T-helper 1 cell treated with Interleukin-12 subunit alpha and Interleukin-12 subunit beta and Interleukin-4 antibody, amounts not matched to agents 30 μg/mL and 1 μg/mL, for 36 hours (primary cell): Measurements from ENCODE around the gene TBL1X.

ENCODE experiments used
- H3K27ac Mint-ChIP-seq: one replicate; pipeline ENCODE4 v1.8.0; 2021; ENCODE audit warnings: mild to moderate bottlenecking, mixed read lengths
- H3K27me3 Mint-ChIP-seq: one replicate; pipeline ENCODE4 v1.8.0; 2021; ENCODE audit warnings: low read depth, mixed read lengths
- H3K36me3 Mint-ChIP-seq: one replicate; pipeline ENCODE4 v1.8.0; 2021; ENCODE audit warnings: low read depth, mixed read lengths
- H3K4me1 Mint-ChIP-seq: one replicate; pipeline ENCODE4 v1.8.0; 2021; ENCODE audit warnings: low read depth, mixed read lengths
- H3K4me3 Mint-ChIP-seq: one replicate; pipeline ENCODE4 v1.8.0; 2021; ENCODE audit warnings: mild to moderate bottlenecking, moderate library complexity, mixed read lengths
- H3K9me3 Mint-ChIP-seq: one replicate; pipeline ENCODE4 v1.8.0; 2021; ENCODE audit warnings: mixed read lengths

The TBL1X gene

DNA sequence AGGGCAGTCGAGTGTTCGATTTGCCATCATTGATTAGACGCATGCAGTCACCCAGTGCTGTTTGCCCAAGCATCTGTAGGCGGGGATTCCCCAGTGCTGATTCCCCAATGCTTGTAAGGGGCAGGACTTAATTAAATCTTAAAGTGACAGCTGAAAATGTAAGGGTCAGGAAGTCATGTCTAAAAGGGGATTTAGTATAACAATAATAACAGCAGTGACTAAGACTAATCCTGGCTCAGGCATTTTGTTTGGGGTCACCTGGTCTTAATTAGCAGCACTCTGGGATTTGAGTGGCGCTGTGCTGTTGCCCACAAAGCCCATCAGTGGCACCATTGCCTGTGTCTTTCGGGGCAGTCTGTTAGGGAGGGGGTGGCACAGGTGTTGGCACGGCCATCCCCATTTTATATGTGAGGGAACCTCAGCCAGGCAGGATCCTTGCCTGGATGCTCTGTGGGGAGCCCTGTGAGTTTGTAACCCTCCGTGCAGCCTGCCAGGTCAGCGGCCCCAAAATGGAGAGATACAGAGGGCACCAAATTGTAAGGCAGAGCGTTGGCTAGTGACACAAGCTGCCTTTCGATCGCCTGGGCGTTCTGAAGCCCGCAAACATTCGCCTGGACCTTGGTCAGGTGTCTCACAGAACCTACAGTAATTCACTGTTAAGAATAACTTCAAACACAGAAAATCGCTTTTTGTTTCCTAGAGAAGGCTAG lies 146.7 kb downstream of the TBL1X start:
- no peak overlapping the region for H3K27ac Mint-ChIP-seq
- no peak overlapping the region for H3K4me3 Mint-ChIP-seq
- no peaks in the 10 kb centered on the region for H3K4me1 Mint-ChIP-seq
- H3K9me3 Mint-ChIP-seq: no peaks in the 10 kb centered on the region
- H3K36me3 Mint-ChIP-seq: peaks cover 2% of the 10 kb centered on the region
- no peaks in the 10 kb centered on the region for H3K27me3 Mint-ChIP-seq

- no peak overlapping the region for H3K27ac Mint-ChIP-seq
- peaks cover 2% of the 10 kb centered on the region for H3K36me3 Mint-ChIP-seq
- H3K4me3 Mint-ChIP-seq: no peak overlapping the region
- no peaks in the 10 kb centered on the region for H3K27me3 Mint-ChIP-seq
- H3K4me1 Mint-ChIP-seq: no peaks in the 10 kb centered on the region
- H3K9me3 Mint-ChIP-seq: no peaks in the 10 kb centered on the region
These were observed 147.3 kb downstream of the TBL1X start for GRCh38 chrX:9612146-9612505.

DNA sequence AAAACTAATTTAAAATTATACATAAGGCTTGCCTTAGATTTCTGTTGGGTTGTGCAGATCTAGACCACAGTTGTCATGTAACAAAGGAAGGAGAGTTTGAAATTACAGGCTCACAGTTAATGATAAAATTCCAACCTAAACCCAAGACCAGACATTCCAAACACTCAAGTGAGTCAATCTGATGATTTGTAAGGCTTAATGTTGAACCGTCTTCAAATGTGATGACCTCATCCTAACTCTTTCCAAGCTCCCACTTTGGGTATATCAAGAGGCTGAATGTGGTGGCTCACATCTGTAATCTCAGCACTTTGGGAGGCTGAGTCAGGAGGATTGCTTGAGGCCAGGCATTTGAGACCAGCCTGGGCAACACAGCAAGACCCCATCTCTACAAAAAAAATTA lies 149.2 kb downstream of the TBL1X start:
- H3K36me3 Mint-ChIP-seq: peaks cover 2% of the 10 kb centered on the region
- H3K27me3 Mint-ChIP-seq: no peaks in the 10 kb centered on the region
- no peaks in the 10 kb centered on the region for H3K4me1 Mint-ChIP-seq
- no peak overlapping the region for H3K4me3 Mint-ChIP-seq
- H3K27ac Mint-ChIP-seq: no peak overlapping the region
- H3K9me3 Mint-ChIP-seq: no peaks in the 10 kb centered on the region

DNA sequence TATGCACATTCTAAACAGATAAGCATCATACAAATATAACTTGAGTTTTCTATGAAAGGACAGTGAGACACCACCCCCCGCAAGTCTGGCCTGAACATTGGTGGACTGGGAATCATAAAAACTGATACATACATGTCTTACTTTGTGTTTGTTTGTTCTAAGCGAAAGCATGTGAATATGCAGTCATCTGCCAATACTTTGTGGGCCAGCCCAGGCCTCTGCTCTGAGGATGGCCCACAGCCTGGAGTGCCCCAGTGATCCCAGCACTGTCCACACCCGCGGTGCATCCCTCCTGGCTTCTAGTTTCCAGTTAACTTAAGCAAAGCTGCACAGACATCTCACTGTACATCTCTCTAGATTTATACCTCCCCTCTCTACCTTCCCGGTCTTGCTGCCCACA lies 154.3 kb downstream of the TBL1X start:
- no peak overlapping the region for H3K27ac Mint-ChIP-seq
- no peaks in the 10 kb centered on the region for H3K27me3 Mint-ChIP-seq
- H3K9me3 Mint-ChIP-seq: no peaks in the 10 kb centered on the region
- peaks cover 14% of the 10 kb centered on the region for H3K4me1 Mint-ChIP-seq
- no peak overlapping the region for H3K4me3 Mint-ChIP-seq
- H3K36me3 Mint-ChIP-seq: peaks cover 3% of the 10 kb centered on the region

- Mint-ChIP-seq H3K27me3 (no peaks in the 10 kb centered on the region), H3K27ac (no peak overlapping the region), H3K9me3 (no peaks in the 10 kb centered on the region), H3K4me3 (no peak overlapping the region), H3K4me1 (peaks cover 14% of the 10 kb centered on the region), H3K36me3 (peaks cover 3% of the 10 kb centered on the region)
These were observed 154.7 kb downstream of the TBL1X start for GRCh38 chrX:9619581-9619980.

GRCh38 chrX:9622128-9622527 lies 157.3 kb downstream of the TBL1X start:
- Mint-ChIP-seq H3K4me3 (no peak overlapping the region), H3K4me1 (peaks cover 14% of the 10 kb centered on the region), H3K36me3 (peaks cover 1% of the 10 kb centered on the region), H3K27me3 (no peaks in the 10 kb centered on the region), H3K27ac (no peak overlapping the region), H3K9me3 (no peaks in the 10 kb centered on the region)

DNA sequence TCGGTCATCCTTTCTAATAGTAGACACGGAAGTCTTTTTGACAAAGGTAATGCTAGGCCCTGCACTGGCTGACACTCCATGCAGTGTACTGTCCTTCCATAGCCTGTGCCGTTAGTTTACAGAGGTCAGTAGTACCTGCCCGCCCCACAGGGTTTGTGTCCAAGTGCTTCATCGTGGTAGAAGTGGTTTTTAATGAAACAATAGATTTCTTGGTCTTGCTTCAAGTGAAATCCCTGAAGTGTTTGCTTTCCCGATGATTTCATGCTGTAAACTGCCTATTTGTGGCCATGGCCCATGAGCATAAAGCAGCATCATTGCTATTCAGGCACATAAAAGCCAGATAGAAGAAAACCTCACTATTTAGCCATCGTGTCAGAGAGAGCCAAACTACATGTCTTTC lies 161.5 kb downstream of the TBL1X start:
- H3K4me3 Mint-ChIP-seq: no peak overlapping the region
- H3K27ac Mint-ChIP-seq: no peak overlapping the region
- peaks cover 11% of the 10 kb centered on the region for H3K4me1 Mint-ChIP-seq
- H3K9me3 Mint-ChIP-seq: no peaks in the 10 kb centered on the region
- peaks cover 1% of the 10 kb centered on the region for H3K36me3 Mint-ChIP-seq
- H3K27me3 Mint-ChIP-seq: no peaks in the 10 kb centered on the region

DNA sequence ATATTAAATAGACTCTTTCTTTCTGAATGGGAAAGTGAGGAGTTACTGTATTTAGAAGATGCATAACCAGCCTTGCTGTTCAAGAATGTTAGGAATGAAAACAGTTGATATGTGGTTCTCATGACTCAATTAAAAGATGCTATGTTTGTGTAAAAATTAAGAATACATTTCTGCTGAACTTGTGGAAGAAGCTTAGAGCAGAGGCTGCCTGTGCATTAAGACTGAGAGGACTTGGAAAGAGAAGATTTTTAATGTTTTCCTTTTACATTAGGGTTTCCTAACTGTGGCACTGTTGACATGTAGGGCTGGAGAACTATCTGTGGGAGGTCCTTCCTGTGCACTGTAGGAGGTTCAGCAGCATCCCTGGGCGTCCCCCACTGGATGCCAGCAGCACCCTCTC lies 163.1 kb downstream of the TBL1X start:
- H3K4me1 Mint-ChIP-seq: peaks cover 6% of the 10 kb centered on the region
- no peaks in the 10 kb centered on the region for H3K36me3 Mint-ChIP-seq
- H3K27me3 Mint-ChIP-seq: no peaks in the 10 kb centered on the region
- H3K27ac Mint-ChIP-seq: no peak overlapping the region
- no peak overlapping the region for H3K4me3 Mint-ChIP-seq
- H3K9me3 Mint-ChIP-seq: no peaks in the 10 kb centered on the region

DNA sequence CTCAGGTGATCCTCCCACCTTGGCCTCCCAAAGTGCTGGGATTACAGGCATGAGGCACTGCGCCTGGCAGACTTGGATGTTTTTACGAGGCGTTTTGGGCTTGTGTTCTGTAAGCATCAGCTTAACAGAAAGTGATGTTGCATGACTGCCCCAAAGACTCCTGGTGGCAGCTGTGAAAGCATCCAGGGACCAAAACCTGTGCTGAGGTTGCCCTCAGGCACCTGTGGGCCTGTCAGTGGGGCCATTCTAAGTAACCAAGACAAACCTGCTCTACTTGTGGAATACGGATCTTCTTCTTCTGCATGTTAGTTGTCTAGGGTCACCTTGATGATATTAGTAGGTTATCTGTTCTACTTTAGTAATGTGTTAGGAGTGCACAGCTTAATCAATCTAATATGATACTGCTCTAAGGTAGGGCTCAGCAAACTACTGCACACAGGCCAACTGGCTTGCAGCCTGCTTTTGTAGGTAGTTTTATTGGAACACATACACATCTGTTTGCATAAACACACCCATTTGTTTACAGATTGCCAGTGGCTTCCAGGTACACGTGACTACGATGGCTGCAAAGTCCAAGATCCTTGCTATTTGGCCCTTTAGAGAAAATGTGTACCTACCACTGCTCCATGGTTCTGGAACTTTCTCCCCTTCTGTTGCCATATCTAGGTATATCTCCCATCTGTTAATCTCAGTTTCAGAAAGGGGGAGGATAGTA lies 164.1 kb downstream of the TBL1X start:
- Mint-ChIP-seq H3K4me3 (no peak overlapping the region), H3K9me3 (no peaks in the 10 kb centered on the region), H3K27ac (no peak overlapping the region), H3K4me1 (peaks cover 4% of the 10 kb centered on the region), H3K36me3 (no peaks in the 10 kb centered on the region), H3K27me3 (no peaks in the 10 kb centered on the region)

GRCh38 chrX:9634551-9634950 lies 169.7 kb downstream of the TBL1X start:
- Mint-ChIP-seq H3K27me3 (no peaks in the 10 kb centered on the region), H3K4me1 (peaks cover 2% of the 10 kb centered on the region), H3K4me3 (no peak overlapping the region), H3K36me3 (no peaks in the 10 kb centered on the region), H3K9me3 (no peaks in the 10 kb centered on the region), H3K27ac (no peak overlapping the region)

- Mint-ChIP-seq H3K36me3 (no peaks in the 10 kb centered on the region), H3K27ac (no peak overlapping the region), H3K4me1 (peaks cover 2% of the 10 kb centered on the region), H3K27me3 (no peaks in the 10 kb centered on the region), H3K9me3 (no peaks in the 10 kb centered on the region), H3K4me3 (no peak overlapping the region)
These were observed 170.5 kb downstream of the TBL1X start for GRCh38 chrX:9635368-9635767.

GRCh38 chrX:9635803-9636202 lies 170.9 kb downstream of the TBL1X start:
- Mint-ChIP-seq H3K4me3 (no peak overlapping the region), H3K27ac (no peak overlapping the region), H3K27me3 (no peaks in the 10 kb centered on the region)

DNA sequence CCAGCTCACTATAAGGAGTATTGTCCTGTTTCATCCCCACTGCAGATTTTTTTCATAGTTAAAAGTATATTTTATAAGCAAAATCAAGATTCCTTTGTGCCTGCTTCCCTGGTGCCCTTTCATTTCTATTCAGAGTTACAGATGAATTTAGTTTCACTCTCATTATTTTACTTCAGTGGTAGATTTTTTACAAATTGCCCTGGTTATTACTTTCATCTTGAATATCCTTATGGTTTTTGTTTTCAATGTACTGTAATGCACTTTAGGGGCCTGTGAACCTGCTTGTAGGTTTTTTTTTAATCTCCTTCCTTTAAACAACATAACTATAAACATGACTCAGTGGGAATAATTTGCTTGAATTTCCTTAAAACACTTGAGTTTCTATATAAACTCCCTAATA lies 174.0 kb downstream of the TBL1X start:
- H3K4me3 Mint-ChIP-seq: no peak overlapping the region

More at GRCh38 chrX:9635803-9636202, 170.9 kb downstream of the TBL1X start:
- Mint-ChIP-seq H3K9me3 (no peaks in the 10 kb centered on the region), H3K4me1 (peaks cover 2% of the 10 kb centered on the region), H3K36me3 (no peaks in the 10 kb centered on the region)

DNA sequence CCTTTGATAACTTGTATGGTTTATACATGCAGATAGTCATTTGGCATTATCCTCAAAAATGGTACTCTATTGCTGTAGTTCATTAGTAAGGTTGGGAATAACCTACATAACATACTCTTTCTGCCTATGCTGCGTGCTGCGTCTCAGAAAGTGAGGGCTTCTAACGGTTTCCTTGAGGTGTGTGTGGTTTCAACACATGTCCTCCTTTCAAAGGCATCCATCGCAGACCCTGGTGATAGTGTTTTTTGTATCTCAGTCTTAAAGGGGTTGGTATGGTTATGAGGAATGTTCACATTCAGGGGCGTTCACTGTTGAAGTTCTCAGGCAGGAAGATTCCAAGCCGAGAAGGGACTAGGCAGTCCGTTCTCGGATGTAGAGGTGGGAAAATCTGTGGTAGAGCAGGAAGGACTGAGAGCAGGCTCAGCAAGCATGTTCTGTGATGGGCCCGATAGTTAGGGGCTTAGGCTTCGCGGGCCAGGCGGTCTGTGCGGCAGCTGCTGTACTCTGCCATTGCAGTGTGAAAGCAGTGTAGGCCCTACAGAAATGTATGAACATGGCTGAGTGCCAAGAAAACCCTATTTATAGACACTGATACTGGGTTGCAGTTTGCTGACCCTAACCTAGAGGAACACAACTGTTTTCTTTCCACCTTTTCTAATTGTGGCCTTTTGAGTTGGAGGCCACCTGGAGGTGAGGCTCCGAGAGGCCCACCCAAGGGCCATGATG lies 177.6 kb downstream of the TBL1X start:
- Mint-ChIP-seq H3K4me1 (peaks cover 23% of the 10 kb centered on the region), H3K4me3 (no peak overlapping the region), H3K9me3 (no peaks in the 10 kb centered on the region), H3K27ac (no peak overlapping the region), H3K27me3 (no peaks in the 10 kb centered on the region), H3K36me3 (peaks cover 3% of the 10 kb centered on the region)

More for the DNA sequence above, 174.0 kb downstream of the TBL1X start:
- Mint-ChIP-seq H3K27me3 (no peaks in the 10 kb centered on the region), H3K9me3 (no peaks in the 10 kb centered on the region), H3K36me3 (peaks cover 3% of the 10 kb centered on the region), H3K27ac (no peak overlapping the region), H3K4me1 (peaks cover 11% of the 10 kb centered on the region)

- H3K27ac Mint-ChIP-seq: peak overlapping the region; percentile 36
- H3K36me3 Mint-ChIP-seq: peaks cover 3% of the 10 kb centered on the region
- H3K27me3 Mint-ChIP-seq: no peaks in the 10 kb centered on the region
- H3K9me3 Mint-ChIP-seq: no peaks in the 10 kb centered on the region
- H3K4me1 Mint-ChIP-seq: peaks cover 23% of the 10 kb centered on the region
- H3K4me3 Mint-ChIP-seq: no peak overlapping the region
These were observed 178.9 kb downstream of the TBL1X start for GRCh38 chrX:9643807-9644206.
